ENCODE measurements around the gene GPX7. TPM values are rescaled to one million over a fixed set of nuclear protein-coding genes. Genes with fewer than 3 reads are reported as not detected.

Gene GPX7
- total and polyA plus RNA-seq, 2 donors from 2014 or later, result 9.7 to 14.3 TPM

GRCh38 chr1:52628614-52629324 is 26.6 kb downstream of the GPX7 start:
- DNase-seq, result peak in 1 of 5 donors; percentile 53
- TF ChIP-seq CTCF (IDR thresholded peaks at IDR 0.05; ENCODE audit: borderline replicate concordance, extremely low read depth, insufficient read depth), result no peak
- intact Hi-C loops (cut with DNase I), result no loop called here
- no peak for FAIRE-seq
- peaks cover 4% of the 10 kb centered on the region for H3K27me3 ChIP-seq (ENCODE audit: control insufficient read depth, insufficient read depth, low read length)
- H3K4me3 ChIP-seq (ENCODE audit: low read length in 3 of 3), result no peak overlapping the region
- peak overlapping the region in 1 of 3 donors; percentile 26 for H3K9ac ChIP-seq (ENCODE audit: low read length in 3 of 3)
- peaks cover 0 to under 1% (median 0%) of the 10 kb centered on the region in 3 donors for H3K9me3 ChIP-seq (ENCODE audit: control insufficient read depth in 2 of 3, insufficient read depth in 1 of 3, low read length in 3 of 3)
- H3K4me1 ChIP-seq (ENCODE audit: control insufficient read depth in 2 of 3, insufficient read depth in 2 of 3, low read depth in 1 of 3, low read length in 3 of 3), result peaks cover 0 to 12% (median 0%) of the 10 kb centered on the region in 3 donors
- no peak overlapping the region for H3K27ac ChIP-seq (ENCODE audit: low read depth in 2 of 2, low read length in 2 of 2)
- H3K36me3 ChIP-seq (ENCODE audit: control insufficient read depth in 2 of 3, insufficient read depth in 3 of 3, low read length in 3 of 3), result no peaks in the 10 kb centered on the region

- Histone ChIP-seq H3K9ac (ENCODE audit: low read length in 3 of 3) (peak overlapping the region in 1 of 3 donors; percentile 26), H3K9me3 (ENCODE audit: control insufficient read depth in 2 of 3, insufficient read depth in 1 of 3, low read length in 3 of 3) (no peaks in the 10 kb centered on the region)
- peak; percentile 84 to 88 (median 86) for DNase-seq
Observed at GRCh38 chr1:52629325-52629643, 27.1 kb downstream of the GPX7 start.

GRCh38 chr1:52629667-52630066 is 27.5 kb downstream of the GPX7 start:
- Histone ChIP-seq H3K27me3 (ENCODE audit: control insufficient read depth, insufficient read depth, low read length) (peaks cover 6% of the 10 kb centered on the region), H3K9ac (ENCODE audit: low read length in 3 of 3) (no peak overlapping the region), H3K4me3 (ENCODE audit: low read length in 3 of 3) (no peak overlapping the region), H3K27ac (ENCODE audit: low read depth in 2 of 2, low read length in 2 of 2) (no peak overlapping the region), H3K9me3 (ENCODE audit: control insufficient read depth in 2 of 3, insufficient read depth in 1 of 3, low read length in 3 of 3) (no peaks in the 10 kb centered on the region), H3K4me1 (ENCODE audit: control insufficient read depth in 2 of 3, insufficient read depth in 2 of 3, low read depth in 1 of 3, low read length in 3 of 3) (peaks cover 0 to 12% (median 0%) of the 10 kb centered on the region in 3 donors), H3K36me3 (ENCODE audit: control insufficient read depth in 2 of 3, insufficient read depth in 3 of 3, low read length in 3 of 3) (no peaks in the 10 kb centered on the region)
- no peak for TF ChIP-seq CTCF (IDR thresholded peaks at IDR 0.05; ENCODE audit: borderline replicate concordance, extremely low read depth, insufficient read depth)
- FAIRE-seq (no peak), DNase-seq (no peak)
- intact Hi-C loops (cut with DNase I), result no loop called here

More at GRCh38 chr1:52629325-52629643, 27.1 kb downstream of the GPX7 start:
- no peak for TF ChIP-seq CTCF (IDR thresholded peaks at IDR 0.05; ENCODE audit: borderline replicate concordance, extremely low read depth, insufficient read depth)
- Histone ChIP-seq H3K36me3 (ENCODE audit: control insufficient read depth in 2 of 3, insufficient read depth in 3 of 3, low read length in 3 of 3) (no peaks in the 10 kb centered on the region), H3K27me3 (ENCODE audit: control insufficient read depth, insufficient read depth, low read length) (peaks cover 6% of the 10 kb centered on the region), H3K4me3 (ENCODE audit: low read length in 3 of 3) (no peak overlapping the region), H3K27ac (ENCODE audit: low read depth in 2 of 2, low read length in 2 of 2) (no peak overlapping the region), H3K4me1 (ENCODE audit: control insufficient read depth in 2 of 3, insufficient read depth in 2 of 3, low read depth in 1 of 3, low read length in 3 of 3) (peaks cover 0 to 12% (median 0%) of the 10 kb centered on the region in 3 donors)
- FAIRE-seq, result no peak
- intact Hi-C loops (cut with DNase I), result no loop called here

Data from kidney (tissue), 14 donors.